Left ventricle myocardium inferior (tissue), 1 donor: ENCODE data around the gene TFB2M. TPM values are rescaled to one million over a fixed set of nuclear protein-coding genes. Genes with fewer than 3 reads are reported as not detected.
"Not testable (repeated sequence)": the region's sequence is repeated elsewhere in the genome, so short reads cannot be mapped to it uniquely, and the experiment has no call there.

ENCODE experiments used
- DNase-seq: peaks from one replicate; pipeline ENCODE4 v3.0.0-alpha.2; 2020
- H3K27ac ChIP-seq: fragments of 200-600 bp; replicated peaks from 2 replicates; pipeline ENCODE4 v1.8.0; 2021
- H3K27me3 ChIP-seq: fragments of 200-600 bp; 2 replicates; pipeline ENCODE4 v1.8.0; 2021; ENCODE audit warnings: low read depth
- H3K36me3 ChIP-seq: fragments of 200-600 bp; 2 replicates; pipeline ENCODE4 v1.8.0; 2021
- H3K4me1 ChIP-seq: fragments of 200-600 bp; 2 replicates; pipeline ENCODE4 v1.8.0; 2021
- H3K4me3 ChIP-seq: fragments of 200-600 bp; 2 replicates; pipeline ENCODE4 v1.8.0; 2021; ENCODE audit warnings: mild to moderate bottlenecking, moderate library complexity
- H3K9me3 ChIP-seq: fragments of 200-600 bp; replicated peaks from 2 replicates; pipeline ENCODE4 v1.8.0; 2021
- CTCF ChIP-seq: fragments of 200-600 bp; IDR thresholded peaks from 2 replicates; pipeline ENCODE4 v1.8.0; 2021; ENCODE audit warnings: antibody characterized with exemption, mild to moderate bottlenecking, borderline replicate concordance
- intact Hi-C: fragments of 100-400 bp; cut with micrococcal nuclease; formaldehyde crosslinking; loops from one replicate; pipeline ENCODE4 v1.11.0; 2022
- total RNA-seq: library from RNA; stranded (reverse); fragmentation: NEBNext Ultra II Directional; extraction: Animal tissue kit (Norgen Biotek cat#: 25700); gene quantifications from one replicate; pipeline ENCODE4 v1.2.1, GENCODE V29; 2021
- donor health status: DM: no; HTN: yes; CAD: no; lungs with severe emphysema.

The TFB2M gene
- total RNA-seq, 1 donor from 2014 or later: 18.3 TPM

DNA sequence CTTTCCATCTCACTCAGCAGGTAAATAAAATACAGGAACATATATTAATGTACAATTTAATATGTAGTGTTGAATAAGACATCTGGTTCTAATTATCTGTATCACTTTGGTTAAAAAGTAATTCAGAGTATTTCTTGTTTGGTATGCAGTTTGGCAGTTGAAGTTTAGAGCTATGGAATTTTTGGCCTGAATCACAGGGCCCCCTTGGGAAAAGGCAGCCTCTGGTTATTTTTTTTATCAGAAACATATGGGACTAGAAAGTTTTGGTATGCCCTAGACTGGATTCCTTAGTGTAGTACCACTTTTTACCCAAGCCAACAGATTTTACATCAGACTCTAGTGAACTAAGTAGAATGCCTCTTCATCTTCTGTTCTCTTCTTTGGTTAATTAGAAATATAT lies 26.6 kb upstream of the TFB2M start:
- no peak for DNase-seq
- Histone ChIP-seq H3K9me3 (peaks cover 5% of the 10 kb centered on the region), H3K27me3 (no peaks in the 10 kb centered on the region), H3K4me1 (peaks cover 54% of the 10 kb centered on the region), H3K4me3 (no peak overlapping the region), H3K36me3 (peaks cover 19% of the 10 kb centered on the region), H3K27ac (no peak overlapping the region)
- TF ChIP-seq CTCF: no peak
- intact Hi-C loops: no loop called here

DNA sequence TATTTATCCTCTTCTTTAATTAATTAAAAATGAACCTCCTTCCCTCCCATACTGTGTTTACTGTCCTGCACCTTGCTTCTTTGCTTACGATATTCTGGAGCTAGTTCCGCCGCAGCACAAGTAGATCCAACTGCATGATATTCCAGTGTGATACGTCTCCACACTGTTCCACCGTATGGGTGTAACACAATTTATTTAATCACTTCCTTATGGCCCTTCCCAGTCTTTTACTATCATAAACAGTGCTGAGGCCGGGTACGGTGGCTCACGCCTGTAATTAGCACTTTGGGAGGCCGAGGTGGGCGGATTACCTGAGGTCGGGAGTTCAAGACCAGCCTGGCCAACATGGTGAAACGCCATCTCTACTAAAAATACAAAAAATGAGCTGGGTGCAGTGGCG lies 25.9 kb upstream of the TFB2M start:
- H3K4me3 ChIP-seq: no peak overlapping the region
- peaks cover 54% of the 10 kb centered on the region for H3K4me1 ChIP-seq
- no peak for TF ChIP-seq CTCF
- DNase-seq: no peak
- intact Hi-C loops: no loop called here
- peaks cover 5% of the 10 kb centered on the region for H3K9me3 ChIP-seq
- peaks cover 19% of the 10 kb centered on the region for H3K36me3 ChIP-seq
- no peaks in the 10 kb centered on the region for H3K27me3 ChIP-seq
- no peak overlapping the region for H3K27ac ChIP-seq

DNA sequence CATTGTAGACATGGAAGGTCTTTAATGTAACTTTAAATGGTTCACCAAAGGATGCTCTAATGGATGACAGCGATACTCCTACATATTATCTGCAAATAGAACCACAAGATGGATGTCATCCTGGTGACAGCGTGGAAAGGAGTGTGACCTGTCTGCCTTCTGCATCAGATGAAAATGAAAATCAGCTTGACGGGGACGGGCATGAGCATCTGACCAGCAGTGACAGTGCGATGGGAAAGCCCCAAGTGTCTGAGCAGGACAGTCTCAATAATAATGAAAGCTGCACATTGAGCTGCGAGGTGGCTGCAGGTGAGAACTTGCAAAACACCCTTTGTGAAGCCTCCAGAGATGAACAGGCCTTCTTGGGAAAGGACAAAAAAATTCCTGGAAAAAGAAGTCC lies 25.4 kb upstream of the TFB2M start:
- H3K4me3 ChIP-seq: no peak overlapping the region
- no peak for TF ChIP-seq CTCF
- no peaks in the 10 kb centered on the region for H3K27me3 ChIP-seq
- H3K4me1 ChIP-seq: peaks cover 54% of the 10 kb centered on the region
- H3K36me3 ChIP-seq: peaks cover 19% of the 10 kb centered on the region
- no peak for DNase-seq
- H3K9me3 ChIP-seq: peaks cover 5% of the 10 kb centered on the region
- H3K27ac ChIP-seq: no peak overlapping the region
- intact Hi-C loops: no loop called here

GRCh38 chr1:246591047-246591446 lies 25.0 kb upstream of the TFB2M start:
- DNase-seq: no peak
- H3K4me1 ChIP-seq: peaks cover 50% of the 10 kb centered on the region
- no peaks in the 10 kb centered on the region for H3K27me3 ChIP-seq
- TF ChIP-seq CTCF: no peak
- intact Hi-C loops: no loop called here
- H3K27ac ChIP-seq: no peak overlapping the region
- H3K36me3 ChIP-seq: peaks cover 19% of the 10 kb centered on the region
- H3K4me3 ChIP-seq: no peak overlapping the region
- peaks cover 5% of the 10 kb centered on the region for H3K9me3 ChIP-seq

- Histone ChIP-seq H3K36me3 (peaks cover 19% of the 10 kb centered on the region), H3K4me1 (peaks cover 47% of the 10 kb centered on the region)
- H3K27ac ChIP-seq, intact Hi-C loops, DNase-seq, H3K4me3 ChIP-seq, H3K9me3 ChIP-seq, H3K27me3 ChIP-seq: not testable (repeated sequence)
These were observed 23.9 kb upstream of the TFB2M start for GRCh38 chr1:246589919-246590318.

GRCh38 chr1:246588159-246588721 lies 22.2 kb upstream of the TFB2M start:
- Histone ChIP-seq H3K36me3 (peaks cover 12% of the 10 kb centered on the region), H3K27me3 (no peaks in the 10 kb centered on the region), H3K4me1 (peaks cover 64% of the 10 kb centered on the region), H3K4me3 (peak overlapping the region; percentile 10), H3K27ac (peak overlapping the region; percentile 76), H3K9me3 (peaks cover 5% of the 10 kb centered on the region)
- intact Hi-C loops: no loop called here
- TF ChIP-seq CTCF: no peak
- DNase-seq: no peak
